ENCODE measurements around the gene MMP24.
A peak's percentile ranks its signal among the peaks of the same experiment; 100 is the strongest.

The MMP24 gene

GRCh38 chr20:35279040-35279439 is 52.5 kb downstream of the MMP24 start:
- no peak for DNase-seq (ENCODE audit: low read depth in 2 of 2)

- no peak for DNase-seq (ENCODE audit: low read depth in 2 of 2)
These were observed 53.2 kb downstream of the MMP24 start for GRCh38 chr20:35279533-35280174.

GRCh38 chr20:35280523-35280922 is 54.0 kb downstream of the MMP24 start:
- no peak for DNase-seq (ENCODE audit: low read depth in 2 of 2)

- no peak for DNase-seq (ENCODE audit: low read depth in 2 of 2)
These were observed 55.1 kb downstream of the MMP24 start for GRCh38 chr20:35281506-35282101.

GRCh38 chr20:35283441-35284266 is 57.2 kb downstream of the MMP24 start:
- no peak for DNase-seq (ENCODE audit: low read depth in 2 of 2)

GRCh38 chr20:35284267-35284991 is 57.9 kb downstream of the MMP24 start, which contains the start of gene EIF6:
TSS of gene EIF6 (minus strand) at chr20:35284772. CDS start at chr20:35284487, 285 bp downstream.
- DNase-seq (ENCODE audit: low read depth in 2 of 2): peak; percentile 76 to 79

GRCh38 chr20:35284992-35285805 is 58.7 kb downstream of the MMP24 start:
- DNase-seq (ENCODE audit: low read depth in 2 of 2): no peak

- no peak for DNase-seq (ENCODE audit: low read depth in 2 of 2)
These were observed 59.3 kb downstream of the MMP24 start for GRCh38 chr20:35285806-35286076.

- no peak for DNase-seq (ENCODE audit: low read depth in 2 of 2)
These were observed 59.8 kb downstream of the MMP24 start for GRCh38 chr20:35286077-35286898.

- DNase-seq (ENCODE audit: low read depth in 2 of 2): no peak
These were observed 60.5 kb downstream of the MMP24 start for GRCh38 chr20:35286899-35287508.

- no peak for DNase-seq (ENCODE audit: low read depth in 2 of 2)
These were observed 61.2 kb downstream of the MMP24 start for GRCh38 chr20:35287509-35288324.

- DNase-seq (ENCODE audit: low read depth in 2 of 2): no peak
These were observed 62.0 kb downstream of the MMP24 start for GRCh38 chr20:35288325-35289060.

GRCh38 chr20:35290186-35290886 is 63.8 kb downstream of the MMP24 start:
- no peak for DNase-seq (ENCODE audit: low read depth in 2 of 2)

- no peak for DNase-seq (ENCODE audit: low read depth in 2 of 2)
These were observed 64.5 kb downstream of the MMP24 start for GRCh38 chr20:35290887-35291417.

GRCh38 chr20:35291654-35292503 is 65.4 kb downstream of the MMP24 start, which contains the start of gene FAM83C:
TSS of gene FAM83C (minus strand) at chr20:35292425. CDS start at chr20:35292304, 121 bp downstream.
- no peak for DNase-seq (ENCODE audit: low read depth in 2 of 2)

GRCh38 chr20:35292504-35293285 is 66.2 kb downstream of the MMP24 start:
- no peak for DNase-seq (ENCODE audit: low read depth in 2 of 2)
